K562 (cell line): ENCODE data around the gene CDAN1. TPM values are rescaled to one million over a fixed set of nuclear protein-coding genes. Genes with fewer than 3 reads are reported as not detected.

Experiments used
- ATAC-seq: fragments of 200-7000 bp; cut with Tn5 transposase; 3 replicates; pipeline ENCODE4 v1.9.1; 2020; ENCODE audit warnings: moderate library complexity
- BruUV-seq: library from RNA; stranded (reverse); fragments of 400-500 nt; replicated peaks from 2 replicates; lab custom pipeline; 2021; lab: Mats Ljungman, UMichigan
- CTCF ChIA-PET: fragments of 300-600 bp; formaldehyde crosslinking; extraction: SDS; loops from one replicate; lab custom pipeline; 2021; ENCODE audit warnings: low intra/inter-chr PET ratio; lab: Yijun Ruan, JAX
- POLR2A ChIA-PET: fragments of 300-600, 350-650 bp; sonication (Branson Sonifier 250); formaldehyde crosslinking; extraction: SDS; loops from one replicate; lab custom pipeline; 2021; ENCODE audit warnings: antibody characterized with exemption, inconsistent platforms; lab: Yijun Ruan, JAX
- DNase-seq, 4 experiments: peaks; one replicate each; pipeline versions ENCODE4 v3.0.0 to v3.0.0-alpha.2; 2011 to 2018; ENCODE audit warnings: low spot score in 3 of 4, mixed read lengths in 3 of 4; ENCODE audit errors: extremely low read depth in 1 of 4
- FAIRE-seq: peaks from 2 replicates; lab custom pipeline; 2011; peaks lifted over from hg19 to GRCh38; lab: Jason Lieb, UNC
- H2AFZ ChIP-seq: 2 replicates; pipeline ENCODE4 v1.6.0; 2011; ENCODE audit warnings: low read depth, low read length, control low read depth, inconsistent platforms
- H3K27ac ChIP-seq: fragments of 200-600 bp; 3 replicates; pipeline ENCODE4 v1.8.0; 2011; ENCODE audit warnings: low read depth, mild to moderate bottlenecking, control low read depth, inconsistent platforms, low read length, moderate library complexity, mixed read lengths; ENCODE audit errors: extremely low read depth
- H3K27me3 ChIP-seq, 2 experiments: fragments of 300-600 bp in 1 of 2; 2 replicates in 1 of 2; 3 replicates in 1 of 2; pipeline versions ENCODE4 v1.6.0 to v1.8.0; 2011; ENCODE audit warnings: inconsistent platforms in 2 of 2, low read length in 2 of 2, mild to moderate bottlenecking in 1 of 2, mixed read lengths in 1 of 2, moderate library complexity in 1 of 2; ENCODE audit not compliant: control insufficient read depth in 2 of 2, insufficient read depth in 2 of 2
- H3K36me3 ChIP-seq: fragments of 300-600 bp; 3 replicates; pipeline ENCODE4 v1.8.0; 2011; ENCODE audit warnings: mild to moderate bottlenecking, low read length, inconsistent platforms; ENCODE audit not compliant: control insufficient read depth, insufficient read depth
- H3K4me1 ChIP-seq, 2 experiments: fragments of 200-600 bp in 1 of 2; replicated peaks in 1 of 2; 2 replicates in 1 of 2; 3 replicates in 1 of 2; pipeline versions ENCODE4 v1.5.1 to v1.8.0; 2011; ENCODE audit warnings: inconsistent platforms in 2 of 2, low read length in 2 of 2, mild to moderate bottlenecking in 1 of 2, mixed read lengths in 1 of 2, moderate library complexity in 1 of 2; ENCODE audit not compliant: control insufficient read depth in 2 of 2, insufficient read depth in 2 of 2
- H3K4me2 ChIP-seq: 2 replicates; pipeline ENCODE4 v1.6.1; 2011; ENCODE audit warnings: low read length, control low read depth, inconsistent platforms, mixed read lengths; ENCODE audit not compliant: insufficient read depth
- H3K4me3 ChIP-seq: fragments of 200-600 bp; sonication (generic), shearing (Covaris generic); 2 replicates; pipeline ENCODE4 v1.5.1; 2016; ENCODE audit warnings: control low read depth, inconsistent platforms
- H3K79me2 ChIP-seq: fragments of 200-600 bp; 3 replicates; pipeline ENCODE4 v1.8.0; 2011; ENCODE audit warnings: low read length, inconsistent platforms; ENCODE audit not compliant: control insufficient read depth, insufficient read depth
- H3K9ac ChIP-seq, 2 experiments: 2 replicates each; pipeline versions ENCODE4 v1.6.0 to v1.6.1; 2011; ENCODE audit warnings: low read depth in 2 of 2, low read length in 2 of 2, control low read depth in 1 of 2, inconsistent platforms in 1 of 2, mild to moderate bottlenecking in 1 of 2, mixed read lengths in 1 of 2; ENCODE audit not compliant: insufficient read depth in 1 of 2
- H3K9me1 ChIP-seq: one replicate; pipeline ENCODE4 v1.6.0; 2011; ENCODE audit warnings: inconsistent platforms, mild to moderate bottlenecking, low read length, moderate library complexity; ENCODE audit not compliant: control insufficient read depth, insufficient read depth
- H3K9me3 ChIP-seq: replicated peaks from 2 replicates; pipeline ENCODE4 v1.5.1; 2011; ENCODE audit warnings: low read depth, low read length, inconsistent platforms; ENCODE audit not compliant: control insufficient read depth, insufficient read depth
- H4K20me1 ChIP-seq: replicated peaks from 2 replicates; pipeline ENCODE4 v1.6.1; 2011; ENCODE audit warnings: low read length, inconsistent platforms, mixed read lengths; ENCODE audit not compliant: control insufficient read depth, insufficient read depth
- CAMTA2 ChIP-seq: fragments of 250-450 bp; sonication (Bioruptor Pico); conservative IDR thresholded peaks from 2 replicates; pipeline ENCODE4 v1.5.1; 2022
- GABPA ChIP-seq: fragments of 200-800 bp; sonication (Bioruptor generic); conservative IDR thresholded peaks from 2 replicates; pipeline ENCODE4 v1.6.1; 2016; ENCODE audit warnings: low read depth, missing genetic modification characterization, missing compliant biosample characterization
- GATAD2A ChIP-seq: fragments of 450-650 bp; IDR thresholded peaks from 2 replicates; pipeline ENCODE4 v1.6.1; 2017
- PHTF2 ChIP-seq: fragments of 250-450 bp; sonication (Bioruptor Pico); IDR thresholded peaks from 2 replicates; pipeline ENCODE4 v1.5.0; 2021; ENCODE audit warnings: mild to moderate bottlenecking
- PTBP1 ChIP-seq: fragments of 200-400 bp; formaldehyde crosslinking; IDR thresholded peaks from 2 replicates; pipeline ENCODE4 v1.6.1; 2017; ENCODE audit warnings: low read depth, low read length
- RBFOX2 ChIP-seq: fragments of 200-400 bp; formaldehyde crosslinking; IDR thresholded peaks from 2 replicates; pipeline ENCODE4 v1.6.1; 2017; ENCODE audit warnings: low read depth, mild to moderate bottlenecking, low read length, moderate library complexity
- TCF7 ChIP-seq: sonication (generic); IDR thresholded peaks from 2 replicates; pipeline ENCODE4 v1.6.1; 2016; ENCODE audit warnings: antibody characterized with exemption, borderline replicate concordance
- ZKSCAN8 ChIP-seq: fragments of 200-800 bp; sonication (Bioruptor generic); IDR thresholded peaks from 2 replicates; pipeline ENCODE4 v1.6.1; 2016; ENCODE audit warnings: missing genetic modification characterization, missing compliant biosample characterization
- ZNF140 ChIP-seq: fragments of 250-450 bp; sonication (Bioruptor Pico); IDR thresholded peaks from 2 replicates; pipeline ENCODE4 v1.8.0; 2021; ENCODE audit warnings: moderate library complexity, mild to moderate bottlenecking, inconsistent platforms
- WGBS: fragments of 100-300 bp; shearing (Covaris generic); methylation state at CpG from one replicate; pipeline ENCODE4 v1.1.6; 2016; ENCODE audit warnings: low coverage, mixed read lengths; ENCODE audit not compliant: insufficient coverage; ENCODE audit errors: missing lambda C conversion rate; 5-methylcytosine and 5-hydroxymethylcytosine counted together
- in situ Hi-C: fragments of 300-500 bp; cut with MboI; formaldehyde crosslinking; loops from 4 replicates; pipeline ENCODE4 v1.15.0; 2018; ENCODE audit warnings: inconsistent platforms, mixed read lengths
- intact Hi-C: fragments of 100-400 bp; cut with micrococcal nuclease; formaldehyde crosslinking; loops from 2 replicates; pipeline ENCODE4 v1.14.2; 2022
- polyA plus RNA-seq, 8 experiments: library from polyadenylated mRNA; depleted of rRNA in 4 of 8; stranded (reverse) in 5 of 8; unstranded in 3 of 8; fragments of >200 nt; fragmentation: Nextera tagmentation in 2 of 8; fragmentation: Illumina TruSeq in 1 of 8; extraction: Ambion mirVana in 2 of 8; extraction: Trizol in 1 of 8; gene quantifications; 2 replicates each; pipeline versions ENCODE4 v1.2.1 to v1.2.3, GENCODE V29; 2011 to 2014; ENCODE audit warnings: inconsistent platforms in 1 of 8, missing spikeins in 1 of 8
- total RNA-seq, 7 experiments: library from RNA; depleted of rRNA in 6 of 7; stranded (reverse); fragments of >200 nt in 6 of 7; fragmentation: Illumina TruSeq in 2 of 7; extraction: Trizol in 2 of 7; gene quantifications; 2 replicates each; pipeline versions ENCODE4 v1.2.1 to v1.2.3, GENCODE V29; 2011 to 2021; ENCODE audit warnings: low replicate concordance in 1 of 7
- TF ChIP-seq, protein P1 (sequence below): sonication (generic); formaldehyde crosslinking; IDR thresholded peaks from 2 replicates; pipeline ENCODE4 v1.8.0; 2022; ENCODE audit warnings: mild to moderate bottlenecking, missing genetic modification reagents

The CDAN1 gene
- total and polyA plus RNA-seq, 9 of the 15 experiments (the other 6 are each of a cell fraction or from before 2014, with no cell fraction given) = 1.6 to 34.4 (median 13.8) TPM

DNA sequence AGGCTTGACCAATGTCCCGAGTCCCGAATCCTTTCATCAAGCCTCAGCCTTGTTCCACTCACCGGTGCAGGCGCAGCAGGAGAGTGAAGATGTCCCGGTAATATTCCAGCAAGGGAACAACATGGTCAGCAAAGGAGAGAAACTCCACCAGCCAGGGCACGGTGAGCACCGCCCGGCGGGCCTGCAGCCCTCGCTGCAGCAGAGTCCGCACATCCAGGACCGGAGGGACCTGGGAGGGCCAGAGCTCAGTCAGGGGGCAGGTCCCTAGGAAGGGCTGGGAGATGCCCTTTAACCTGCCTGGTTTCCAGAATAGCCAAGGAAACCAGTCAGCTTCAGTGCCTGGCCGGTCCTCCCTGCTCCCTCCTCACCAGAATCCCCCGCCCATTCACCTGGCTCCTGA lies 6.4 kb downstream of the CDAN1 start:
- no TSS peak for BruUV-seq
- Histone ChIP-seq H2AFZ (no peak overlapping the region), H3K36me3 (peaks cover 98% of the 10 kb centered on the region), H3K4me1 (peaks cover 0 to 9% of the 10 kb centered on the region in 2 experiments; a peak in 3 of 5 replicates), H3K9me1 (no peaks in the 10 kb centered on the region), H3K4me2 (no peak overlapping the region), H4K20me1 (no peaks in the 10 kb centered on the region; the same call in 1 of the 2 replicates), H3K27me3 (no peaks in the 10 kb centered on the region)
- intact Hi-C loops (no loop called here), in situ Hi-C loops (no loop called here)
- FAIRE-seq = no peak
- no peak for TF ChIP-seq CAMTA2 (CRISPR knock-in tag)
- TF ChIP-seq PHTF2 = no peak
- no peak for TF ChIP-seq PTBP1
- TF ChIP-seq RBFOX2 = peak; percentile 58
- TF ChIP-seq, all 486 proteins: peak for 1
- CTCF ChIA-PET = no interaction called here
- Histone ChIP-seq H3K4me3 (no peak overlapping the region), H3K9me3 (no peaks in the 10 kb centered on the region), H3K27ac (no peak overlapping the region), H3K79me2 (peaks cover 6% of the 10 kb centered on the region; the same call in 1 of the 3 replicates), H3K9ac (peak overlapping the region in 1 of 2 experiments; percentile 33; a peak in 1 of 4 replicates)
- WGBS = 94% methylated on average over 14 of the region's 14 CpGs
- ATAC-seq = no peak
- POLR2A ChIA-PET = interaction anchor here (0.6 to 1.1 kb wide), 2 partner anchors 70 to 150 kb away, joined by 3 read pairs; no protein-coding TSS in a partner anchor
- DNase-seq = no peak

DNA sequence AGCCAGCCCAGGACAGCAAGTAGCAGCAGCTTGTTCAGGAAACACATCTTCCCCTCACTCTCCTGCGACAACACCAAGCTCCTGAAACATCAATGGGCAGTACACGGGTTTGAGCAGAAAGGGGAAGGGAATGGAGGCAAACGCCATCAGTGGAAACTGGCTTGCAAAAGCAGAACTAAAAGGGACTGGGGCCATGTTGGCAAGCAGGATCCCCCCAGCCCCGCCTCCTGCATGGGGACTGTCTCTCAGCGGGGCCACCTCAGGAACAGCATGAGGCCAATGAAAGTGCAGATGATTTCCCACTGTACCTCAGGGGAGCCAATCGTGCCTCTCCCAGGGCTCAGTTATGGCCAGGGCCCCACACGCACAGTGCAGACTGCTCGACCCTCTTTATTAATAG lies 6.8 kb downstream of the CDAN1 start:
- peaks cover 98% of the 10 kb centered on the region for H3K36me3 ChIP-seq
- FAIRE-seq (no peak), DNase-seq (no peak), ATAC-seq (no peak; the same call in 2 of the 3 replicates)
- no peak overlapping the region for H3K9ac ChIP-seq
- 0 out of 3 replicates have a peak, but pooled peaks cover 3% of the 10 kb centered on the region for H3K79me2 ChIP-seq
- H3K4me1 ChIP-seq = peaks cover 0 to 6% of the 10 kb centered on the region in 2 experiments; a peak in 3 of 5 replicates
- H3K9me1 ChIP-seq = peaks cover 1% of the 10 kb centered on the region
- no peaks in the 10 kb centered on the region for H3K27me3 ChIP-seq
- ChIA-PET CTCF (no interaction called here), POLR2A (interaction anchor here (1.0 to 1.1 kb wide), 2 partner anchors 11 to 70 kb away, joined by 3 to 4 read pairs; no protein-coding TSS in a partner anchor)
- H3K4me2 ChIP-seq = no peak overlapping the region
- 91% methylated on average over 7 of the region's 8 CpGs for WGBS
- H2AFZ ChIP-seq = no peak overlapping the region
- intact Hi-C loops (no loop called here), in situ Hi-C loops (no loop called here)
- H3K4me3 ChIP-seq = no peak overlapping the region
- no TSS peak for BruUV-seq
- no peaks in the 10 kb centered on the region; the same call in 1 of the 2 replicates for H4K20me1 ChIP-seq
- H3K9me3 ChIP-seq = no peaks in the 10 kb centered on the region
- no peak overlapping the region for H3K27ac ChIP-seq
- TF ChIP-seq GATAD2A = no peak
- no peak for TF ChIP-seq ZKSCAN8 (CRISPR knock-in tag)
- no peak for TF ChIP-seq TCF7
- TF ChIP-seq GABPA (tag) = no peak
- TF ChIP-seq ZNF140 (CRISPR knock-in tag) = no peak
- TF ChIP-seq, protein P1, sequence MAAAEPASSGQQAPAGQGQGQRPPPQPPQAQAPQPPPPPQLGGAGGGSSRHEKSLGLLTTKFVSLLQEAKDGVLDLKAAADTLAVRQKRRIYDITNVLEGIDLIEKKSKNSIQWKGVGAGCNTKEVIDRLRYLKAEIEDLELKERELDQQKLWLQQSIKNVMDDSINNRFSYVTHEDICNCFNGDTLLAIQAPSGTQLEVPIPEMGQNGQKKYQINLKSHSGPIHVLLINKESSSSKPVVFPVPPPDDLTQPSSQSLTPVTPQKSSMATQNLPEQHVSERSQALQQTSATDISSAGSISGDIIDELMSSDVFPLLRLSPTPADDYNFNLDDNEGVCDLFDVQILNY (CRISPR knock-in tag) = no peak
